GM12872 (cell line): Measurements from ENCODE around the gene SPACA1.

Experiments
- TF ChIP-seq, protein P1 (sequence below): IDR thresholded peaks from 3 replicates; pipeline ENCODE4 v1.5.1; 2011; ENCODE audit warnings: low read depth, mild to moderate bottlenecking, low read length, moderate library complexity; ENCODE audit not compliant: insufficient read depth

Gene SPACA1

DNA sequence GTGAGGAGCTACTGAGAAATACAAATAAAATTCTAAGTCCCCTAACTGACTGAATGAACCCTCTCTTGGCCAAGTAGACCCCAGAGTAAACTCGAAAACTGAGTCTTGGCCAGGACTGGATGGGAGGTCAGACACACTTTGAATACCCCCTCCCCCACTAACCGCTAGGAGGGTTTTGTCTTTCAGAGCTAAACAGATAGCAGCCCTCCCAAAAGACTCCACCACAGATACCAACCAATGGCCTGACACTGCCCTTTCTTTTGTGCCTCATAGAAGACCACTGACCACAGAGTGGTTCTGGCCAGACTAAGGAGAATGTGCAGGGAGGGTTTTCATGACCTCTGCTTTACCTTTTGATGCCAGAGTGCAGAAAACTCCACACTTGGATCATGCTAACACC is 42.1 kb downstream of the SPACA1 start:
- TF ChIP-seq, protein P1, sequence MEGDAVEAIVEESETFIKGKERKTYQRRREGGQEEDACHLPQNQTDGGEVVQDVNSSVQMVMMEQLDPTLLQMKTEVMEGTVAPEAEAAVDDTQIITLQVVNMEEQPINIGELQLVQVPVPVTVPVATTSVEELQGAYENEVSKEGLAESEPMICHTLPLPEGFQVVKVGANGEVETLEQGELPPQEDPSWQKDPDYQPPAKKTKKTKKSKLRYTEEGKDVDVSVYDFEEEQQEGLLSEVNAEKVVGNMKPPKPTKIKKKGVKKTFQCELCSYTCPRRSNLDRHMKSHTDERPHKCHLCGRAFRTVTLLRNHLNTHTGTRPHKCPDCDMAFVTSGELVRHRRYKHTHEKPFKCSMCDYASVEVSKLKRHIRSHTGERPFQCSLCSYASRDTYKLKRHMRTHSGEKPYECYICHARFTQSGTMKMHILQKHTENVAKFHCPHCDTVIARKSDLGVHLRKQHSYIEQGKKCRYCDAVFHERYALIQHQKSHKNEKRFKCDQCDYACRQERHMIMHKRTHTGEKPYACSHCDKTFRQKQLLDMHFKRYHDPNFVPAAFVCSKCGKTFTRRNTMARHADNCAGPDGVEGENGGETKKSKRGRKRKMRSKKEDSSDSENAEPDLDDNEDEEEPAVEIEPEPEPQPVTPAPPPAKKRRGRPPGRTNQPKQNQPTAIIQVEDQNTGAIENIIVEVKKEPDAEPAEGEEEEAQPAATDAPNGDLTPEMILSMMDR = no peak

DNA sequence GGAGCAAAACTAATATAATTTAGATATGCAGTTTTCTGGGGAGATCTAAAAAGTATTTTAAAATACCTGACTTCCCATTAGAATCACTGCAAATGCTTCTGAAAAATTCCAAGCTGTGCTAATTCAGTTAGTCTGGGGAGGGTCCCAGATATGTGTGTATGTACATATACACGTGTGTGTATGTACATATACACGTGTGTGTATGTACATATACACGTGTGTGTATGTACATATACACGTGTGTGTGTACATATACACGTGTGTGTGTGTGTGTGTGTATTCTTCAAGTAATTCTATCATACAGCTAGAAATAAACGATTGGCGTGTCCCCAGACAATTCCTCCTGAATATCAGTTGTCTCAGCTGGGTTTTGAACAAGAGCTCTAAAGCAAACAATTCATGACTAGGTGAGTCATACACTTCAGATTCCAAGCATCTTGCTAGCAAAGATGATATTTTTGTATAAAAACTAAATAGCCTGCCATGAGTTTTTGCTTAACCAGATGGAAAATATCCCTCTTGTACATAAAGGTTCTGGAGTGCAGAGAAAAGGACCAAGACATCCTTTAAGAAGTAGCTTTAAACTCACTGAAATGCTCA is 58.2 kb downstream of the SPACA1 start:
- TF ChIP-seq, protein P1 = no peak

DNA sequence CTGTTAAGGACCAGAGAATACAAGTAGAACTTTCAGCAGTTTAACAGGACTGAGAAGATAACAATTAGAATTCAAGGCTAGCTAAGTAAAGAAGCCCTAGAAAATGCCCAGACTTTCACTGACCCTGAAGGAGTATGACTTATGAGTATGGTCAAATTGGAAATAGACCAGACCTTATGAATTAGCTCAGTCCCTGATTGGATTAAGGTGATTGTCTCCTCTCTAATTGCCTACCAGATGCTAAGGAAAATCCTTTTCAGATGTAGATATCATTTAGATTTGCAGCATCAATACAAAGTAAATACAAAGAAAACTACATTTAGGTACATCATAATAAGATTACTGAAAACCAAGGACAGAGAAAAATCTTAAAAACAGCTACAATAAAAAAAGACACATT is 59.6 kb downstream of the SPACA1 start:
- TF ChIP-seq, protein P1 = no peak

DNA sequence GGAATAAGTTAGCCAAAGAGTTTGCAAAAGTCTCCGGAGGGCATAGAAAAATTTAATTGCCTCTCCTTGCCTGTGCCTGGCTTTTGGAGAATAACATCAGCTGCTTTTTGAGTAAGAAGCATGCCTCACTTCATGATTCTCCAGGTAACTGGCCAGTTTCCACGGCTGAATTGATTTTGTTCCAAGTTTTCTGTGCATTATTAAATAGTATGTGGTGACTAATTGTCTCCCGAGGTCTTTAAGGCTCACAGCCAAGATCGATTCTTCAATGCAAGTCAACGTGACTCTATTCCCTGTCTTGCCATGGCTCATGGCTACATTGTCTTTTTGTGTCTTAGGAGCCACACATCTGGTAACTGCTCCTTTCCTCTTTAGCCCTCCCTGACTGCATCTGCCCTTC is 64.3 kb downstream of the SPACA1 start:
- TF ChIP-seq, protein P1 = no peak

DNA sequence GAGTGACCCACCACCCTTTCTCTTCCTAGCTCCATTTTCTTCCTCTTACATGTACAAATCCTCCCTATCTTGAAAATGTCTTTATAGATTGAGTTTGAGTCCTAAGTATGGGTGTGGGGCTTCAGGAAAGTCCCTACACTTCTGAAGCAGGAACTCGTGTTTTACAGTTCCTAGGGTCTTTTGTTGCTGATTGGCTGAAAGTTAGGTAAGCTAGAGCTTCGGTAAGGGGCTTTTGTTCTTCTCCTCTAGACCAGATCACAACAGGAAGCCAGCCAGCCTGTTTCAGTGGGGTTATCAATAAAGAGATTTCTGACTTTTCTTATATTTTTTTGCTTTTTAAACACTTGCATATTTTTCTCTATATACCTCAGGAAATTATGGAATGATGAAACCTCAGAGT is 67.2 kb downstream of the SPACA1 start:
- TF ChIP-seq, protein P1 = no peak

DNA sequence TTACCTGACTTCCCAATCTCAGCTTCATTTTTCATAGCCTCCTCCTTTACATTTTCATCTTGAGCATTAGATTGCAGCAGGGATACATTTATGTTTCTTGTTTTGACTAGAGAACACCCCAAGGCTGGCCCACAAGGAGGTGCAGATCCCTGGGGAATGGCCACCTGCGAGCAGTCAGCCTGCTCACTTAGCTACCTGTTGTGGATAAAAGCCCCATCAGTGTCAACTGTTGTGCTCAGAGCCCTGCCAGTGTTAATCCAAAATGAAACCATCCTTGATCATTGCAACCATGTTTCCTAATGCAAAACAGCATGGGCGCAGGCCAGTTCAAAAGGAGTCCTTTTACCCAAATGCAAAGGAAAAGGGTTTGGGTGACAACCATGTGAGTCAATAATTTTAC is 67.7 kb downstream of the SPACA1 start:
- TF ChIP-seq, protein P1 = no peak

DNA sequence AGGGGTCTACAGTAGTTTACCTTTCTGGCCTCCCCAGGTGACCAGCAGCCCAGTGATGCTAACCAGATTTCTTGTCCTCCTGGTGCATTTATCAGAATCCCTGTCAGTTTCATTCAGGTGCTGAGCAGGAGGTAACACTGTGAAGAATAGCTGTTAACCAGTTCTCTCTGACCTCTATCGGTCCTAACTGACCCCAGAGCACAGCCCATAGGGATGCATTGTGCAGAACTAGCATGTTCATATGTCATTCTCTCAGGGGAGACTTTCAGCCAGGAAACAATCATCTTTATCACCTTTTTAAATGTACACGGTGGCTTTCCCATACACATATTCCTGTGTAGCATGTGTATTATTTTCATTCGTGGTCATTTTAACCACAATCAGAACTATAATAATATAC is 68.6 kb downstream of the SPACA1 start:
- TF ChIP-seq, protein P1 = no peak
